ENCODE results near the gene MAP3K14. TPM values are rescaled to one million over a fixed set of nuclear protein-coding genes. Genes with fewer than 3 reads are reported as not detected.

MAP3K14 gene
- polyA plus RNA-seq, 1 experiment = 4.9 TPM

- CTCF ChIA-PET = interaction anchor here (0.5 to 1.9 kb wide), 5 partner anchors 12 to 157 kb away, joined by 3 to 11 read pairs (median 7); no protein-coding TSS in a partner anchor
- H3K27me3 ChIP-seq (ENCODE audit: control insufficient read depth, insufficient read depth, low read length) = no peaks in the 10 kb centered on the region
- H3K27ac ChIP-seq (ENCODE audit: low read depth, low read length) = no peak overlapping the region
- H3K9me3 ChIP-seq (ENCODE audit: control insufficient read depth, insufficient read depth, low read length) = no peaks in the 10 kb centered on the region
- POLR2A ChIA-PET = no interaction called here
- DNase-seq (ENCODE audit: low read depth, low spot score) = no peak
- no peak overlapping the region for H3K4me3 ChIP-seq (ENCODE audit: low read depth, low read length)
- TF ChIP-seq, protein P1, sequence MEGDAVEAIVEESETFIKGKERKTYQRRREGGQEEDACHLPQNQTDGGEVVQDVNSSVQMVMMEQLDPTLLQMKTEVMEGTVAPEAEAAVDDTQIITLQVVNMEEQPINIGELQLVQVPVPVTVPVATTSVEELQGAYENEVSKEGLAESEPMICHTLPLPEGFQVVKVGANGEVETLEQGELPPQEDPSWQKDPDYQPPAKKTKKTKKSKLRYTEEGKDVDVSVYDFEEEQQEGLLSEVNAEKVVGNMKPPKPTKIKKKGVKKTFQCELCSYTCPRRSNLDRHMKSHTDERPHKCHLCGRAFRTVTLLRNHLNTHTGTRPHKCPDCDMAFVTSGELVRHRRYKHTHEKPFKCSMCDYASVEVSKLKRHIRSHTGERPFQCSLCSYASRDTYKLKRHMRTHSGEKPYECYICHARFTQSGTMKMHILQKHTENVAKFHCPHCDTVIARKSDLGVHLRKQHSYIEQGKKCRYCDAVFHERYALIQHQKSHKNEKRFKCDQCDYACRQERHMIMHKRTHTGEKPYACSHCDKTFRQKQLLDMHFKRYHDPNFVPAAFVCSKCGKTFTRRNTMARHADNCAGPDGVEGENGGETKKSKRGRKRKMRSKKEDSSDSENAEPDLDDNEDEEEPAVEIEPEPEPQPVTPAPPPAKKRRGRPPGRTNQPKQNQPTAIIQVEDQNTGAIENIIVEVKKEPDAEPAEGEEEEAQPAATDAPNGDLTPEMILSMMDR (IDR thresholded peaks at IDR 0.05; ENCODE audit: low read depth, low read length) = no peak
These were observed 26.5 kb downstream of the MAP3K14 start for GRCh38 chr17:45290269-45290765.

DNA sequence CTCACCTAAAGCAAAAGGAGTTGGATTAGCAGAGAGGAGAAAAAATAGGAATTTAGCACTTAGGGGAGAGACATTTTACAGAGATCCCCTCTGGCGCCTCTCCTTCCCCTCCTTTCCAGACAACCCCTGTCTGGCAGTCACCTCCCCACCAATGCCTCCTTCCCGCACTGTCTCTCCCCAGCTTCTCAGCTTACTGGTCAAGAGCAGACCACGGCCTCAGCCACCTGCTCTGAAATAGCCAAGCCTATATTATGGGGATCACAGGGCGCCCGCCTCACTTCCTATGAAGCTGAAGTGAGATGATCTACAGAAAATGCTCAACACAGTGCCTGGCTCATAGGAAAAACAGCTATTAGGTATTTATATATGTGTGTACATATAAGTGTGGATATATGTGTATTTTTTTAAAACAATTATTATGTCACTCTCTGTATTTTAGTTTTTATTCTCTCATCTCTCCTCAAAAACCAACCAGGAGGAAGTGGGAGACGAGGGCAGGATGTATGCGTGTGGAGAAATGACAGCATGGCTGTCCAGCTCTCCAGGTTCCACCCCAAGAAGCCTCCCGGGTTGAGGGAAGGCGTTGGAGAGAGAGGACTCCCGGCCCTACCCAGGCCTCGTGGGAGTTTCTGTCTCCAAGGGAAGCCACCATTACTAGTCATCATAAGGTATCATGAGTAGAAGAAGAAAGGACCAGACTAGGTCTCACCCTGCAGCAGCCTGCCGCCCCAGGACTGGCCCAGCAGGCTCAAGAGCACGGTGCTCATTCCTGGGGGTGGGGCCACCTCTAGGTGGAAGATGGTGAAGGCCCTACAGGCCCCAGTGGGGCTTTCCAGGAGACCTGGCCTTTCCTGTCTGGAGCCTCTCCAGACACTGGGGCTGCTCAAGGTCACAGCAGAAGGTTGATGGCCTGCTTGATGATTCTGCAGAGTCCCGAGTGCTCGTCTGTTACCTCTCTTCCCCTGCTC is 27.2 kb downstream of the MAP3K14 start:
- ChIA-PET POLR2A (no interaction called here), CTCF (interaction anchor here (0.5 to 1.9 kb wide), 6 partner anchors 11 to 156 kb away, joined by 3 to 11 read pairs (median 7); no protein-coding TSS in a partner anchor)
- Histone ChIP-seq H3K27me3 (ENCODE audit: control insufficient read depth, insufficient read depth, low read length) (no peaks in the 10 kb centered on the region), H3K27ac (ENCODE audit: low read depth, low read length) (no peak overlapping the region), H3K9me3 (ENCODE audit: control insufficient read depth, insufficient read depth, low read length) (no peaks in the 10 kb centered on the region), H3K4me3 (ENCODE audit: low read depth, low read length) (no peak overlapping the region)
- TF ChIP-seq, protein P1 (IDR thresholded peaks at IDR 0.05; ENCODE audit: low read depth, low read length) = no peak
- no peak for DNase-seq (ENCODE audit: low read depth, low spot score)

DNA sequence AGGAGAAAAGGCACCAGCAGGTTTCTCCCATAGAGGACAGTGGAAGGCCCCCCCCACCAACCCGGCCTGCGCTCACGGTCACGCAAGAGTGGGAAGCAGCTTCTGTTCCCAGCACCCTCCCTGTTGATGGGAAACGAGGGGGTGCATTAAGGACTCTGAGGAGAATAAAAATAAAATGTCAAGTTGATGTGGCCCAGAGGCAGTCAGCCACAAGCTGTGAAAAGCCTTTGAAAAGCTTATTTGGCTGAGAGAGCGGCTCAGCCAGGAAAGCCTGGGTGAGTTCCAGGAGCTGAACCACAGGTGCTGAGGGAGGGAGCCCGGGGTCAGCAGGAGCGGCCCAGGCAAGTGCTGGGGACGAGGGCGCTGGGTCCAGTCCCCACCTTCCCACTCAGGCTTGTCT is 28.0 kb downstream of the MAP3K14 start:
- Histone ChIP-seq H3K9me3 (ENCODE audit: control insufficient read depth, insufficient read depth, low read length) (no peaks in the 10 kb centered on the region), H3K27me3 (ENCODE audit: control insufficient read depth, insufficient read depth, low read length) (no peaks in the 10 kb centered on the region), H3K4me3 (ENCODE audit: low read depth, low read length) (no peak overlapping the region), H3K27ac (ENCODE audit: low read depth, low read length) (no peak overlapping the region)
- no peak for DNase-seq (ENCODE audit: low read depth, low spot score)
- ChIA-PET CTCF (interaction anchor here (0.7 to 2.4 kb wide), 6 partner anchors 11 to 97 kb away, joined by 3 to 11 read pairs (median 6); no protein-coding TSS in a partner anchor), POLR2A (no interaction called here)
- TF ChIP-seq, protein P1 (IDR thresholded peaks at IDR 0.05; ENCODE audit: low read depth, low read length) = no peak

- H3K4me3 ChIP-seq (ENCODE audit: low read depth, low read length) = no peak overlapping the region
- ChIA-PET CTCF (interaction anchor here (0.7 to 2.4 kb wide), 5 partner anchors 10 to 152 kb away, joined by 3 to 9 read pairs (median 4); partner anchors contain the start of gene ACBD4), POLR2A (interaction anchor here (0.6 to 0.9 kb wide), 2 partner anchors 11 to 82 kb away, joined by 3 to 6 read pairs; no protein-coding TSS in a partner anchor)
- no peaks in the 10 kb centered on the region for H3K27me3 ChIP-seq (ENCODE audit: control insufficient read depth, insufficient read depth, low read length)
- no peak overlapping the region for H3K27ac ChIP-seq (ENCODE audit: low read depth, low read length)
- DNase-seq (ENCODE audit: low read depth, low spot score) = no peak
- no peaks in the 10 kb centered on the region for H3K9me3 ChIP-seq (ENCODE audit: control insufficient read depth, insufficient read depth, low read length)
- TF ChIP-seq, protein P1 (IDR thresholded peaks at IDR 0.05; ENCODE audit: low read depth, low read length) = no peak
These were observed 29.0 kb downstream of the MAP3K14 start for GRCh38 chr17:45287526-45288500.

Data from AG04450 (cell line).